T-helper 2 cell (primary cell): ENCODE data around the gene MTFP1.
"Not testable (repeated sequence)": the region's sequence is repeated elsewhere in the genome, so short reads cannot be mapped to it uniquely, and the experiment has no call there.

ENCODE experiments used
- DNase-seq, 5 experiments: peaks; one replicate each; pipeline versions ENCODE4 v3.0.0 to v3.0.0-alpha.2; 2012 to 2022

The MTFP1 gene

DNA sequence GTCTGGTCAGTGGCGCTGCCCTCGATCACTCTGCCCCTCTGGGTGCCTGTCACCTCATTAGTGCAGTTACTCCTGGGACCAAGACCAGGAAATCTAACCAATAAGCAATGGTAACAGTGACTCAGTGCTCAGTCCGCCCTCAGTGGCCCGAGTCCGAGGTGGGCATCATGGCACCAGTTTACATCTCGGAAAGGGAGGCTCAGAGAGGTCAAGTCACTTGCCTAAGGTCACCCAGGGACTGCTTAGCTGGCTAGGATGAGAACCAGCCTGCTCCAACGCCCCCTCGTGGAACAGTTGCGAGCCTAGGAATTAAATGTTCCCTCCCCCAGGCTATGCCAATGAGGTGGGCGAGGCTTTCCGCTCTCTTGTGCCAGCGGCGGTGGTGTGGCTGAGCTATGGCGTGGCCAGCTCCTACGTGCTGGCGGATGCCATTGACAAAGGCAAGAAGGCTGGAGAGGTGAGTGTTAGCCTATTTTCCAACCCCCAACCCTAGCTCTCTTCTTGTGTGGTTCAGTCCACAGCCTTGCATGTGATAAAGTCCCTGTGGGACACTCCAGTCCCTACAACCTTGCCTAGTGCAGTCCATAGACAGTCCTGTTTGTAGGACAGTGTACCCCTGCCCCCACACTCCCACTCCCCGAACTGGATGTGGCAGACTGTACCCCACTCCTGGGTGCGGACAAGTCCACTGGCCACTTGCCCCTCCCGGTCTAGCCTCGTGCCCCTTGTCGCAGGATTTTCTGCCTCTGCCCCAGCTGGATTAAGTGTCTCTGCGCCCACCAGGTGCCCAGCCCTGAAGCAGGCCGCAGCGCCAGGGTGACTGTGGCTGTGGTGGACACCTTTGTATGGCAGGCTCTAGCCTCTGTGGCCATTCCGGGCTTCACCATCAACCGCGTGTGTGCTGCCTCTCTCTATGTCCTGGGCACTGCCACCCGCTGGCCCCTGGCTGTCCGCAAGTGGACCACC is 1.1 kb downstream of the MTFP1 start:
- peak; percentile 50 to 91 (median 82) for DNase-seq

DNA sequence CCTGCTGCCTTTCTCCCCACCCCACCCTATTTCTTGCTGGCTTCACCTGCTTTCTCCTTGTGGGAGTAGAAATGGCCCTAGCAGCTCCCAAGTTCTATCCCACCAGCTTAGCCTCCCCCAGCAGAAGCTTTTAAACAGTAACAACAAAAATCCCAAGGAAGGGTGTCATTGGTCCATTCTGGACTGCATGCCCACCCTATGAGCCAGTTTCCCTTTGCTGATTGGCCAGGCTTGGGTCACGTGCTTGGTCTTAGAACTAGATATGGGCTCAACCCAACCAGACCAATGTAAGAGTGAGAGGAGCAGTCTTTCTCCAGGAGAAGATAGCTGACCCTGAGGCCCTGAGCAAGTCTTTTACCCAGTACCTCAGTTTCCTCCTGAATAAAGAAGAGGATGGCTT is 2.3 kb downstream of the MTFP1 start:
- DNase-seq = no peak

DNA sequence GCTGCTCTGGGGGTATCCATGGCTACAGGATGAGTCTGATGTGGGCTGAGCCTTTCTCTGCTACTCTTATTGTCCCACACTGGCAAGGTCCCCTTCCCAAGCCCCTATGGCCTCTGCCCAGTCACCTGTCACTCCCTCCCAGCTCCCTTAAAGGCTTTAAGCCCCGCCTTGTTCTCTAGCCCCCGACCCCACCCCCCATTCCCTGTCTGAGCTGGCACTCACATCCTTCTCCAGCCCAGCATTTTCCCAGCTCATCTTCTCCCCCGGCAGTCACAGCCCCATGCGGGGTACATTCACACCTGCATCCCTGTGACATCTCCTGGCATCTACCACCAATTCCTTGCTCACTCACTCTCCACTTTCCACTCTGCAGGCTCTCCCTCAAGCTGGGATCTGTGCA is 4.3 kb downstream of the MTFP1 start:
- DNase-seq = no peak

DNA sequence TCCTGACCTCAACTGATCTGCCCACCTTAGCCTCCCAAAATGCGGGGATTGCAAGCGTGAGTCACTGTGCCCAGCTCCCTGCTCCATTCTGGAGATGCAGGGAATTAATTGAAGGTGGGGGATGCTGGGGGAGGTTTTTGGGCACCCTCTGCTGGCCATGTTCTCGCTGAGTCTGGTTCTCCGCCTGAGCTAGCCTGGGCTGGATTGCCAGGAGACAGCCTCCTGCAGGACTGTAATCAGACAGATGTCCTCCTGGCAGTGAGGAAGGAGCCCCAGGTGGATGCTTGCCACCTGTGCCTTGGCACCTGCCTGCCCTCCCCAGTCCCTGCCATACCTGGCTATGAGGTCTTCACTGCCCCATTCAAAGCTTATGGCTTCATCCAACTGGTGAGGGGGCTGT is 5.4 kb downstream of the MTFP1 start:
- no peak for DNase-seq

DNA sequence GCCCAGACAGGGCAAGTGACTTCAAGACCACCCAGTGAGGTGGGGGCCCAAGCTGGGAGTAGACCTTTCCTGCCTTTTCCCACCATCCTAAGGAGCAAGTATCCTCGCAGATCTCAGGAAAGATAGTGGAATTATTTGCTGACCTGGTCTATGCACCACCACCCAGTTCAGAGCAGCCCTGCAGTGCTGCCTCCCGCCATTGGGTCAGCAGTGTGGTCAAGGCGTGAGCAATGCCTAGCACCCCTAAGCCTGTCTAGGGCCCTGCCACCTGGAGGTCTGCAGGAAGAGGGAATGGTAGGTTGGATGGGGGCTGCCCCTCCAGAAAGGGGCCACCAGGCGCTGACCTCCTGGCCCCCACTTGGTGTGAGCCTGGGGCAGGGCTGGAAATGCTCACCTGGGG is 6.5 kb downstream of the MTFP1 start:
- DNase-seq = no peak

DNA sequence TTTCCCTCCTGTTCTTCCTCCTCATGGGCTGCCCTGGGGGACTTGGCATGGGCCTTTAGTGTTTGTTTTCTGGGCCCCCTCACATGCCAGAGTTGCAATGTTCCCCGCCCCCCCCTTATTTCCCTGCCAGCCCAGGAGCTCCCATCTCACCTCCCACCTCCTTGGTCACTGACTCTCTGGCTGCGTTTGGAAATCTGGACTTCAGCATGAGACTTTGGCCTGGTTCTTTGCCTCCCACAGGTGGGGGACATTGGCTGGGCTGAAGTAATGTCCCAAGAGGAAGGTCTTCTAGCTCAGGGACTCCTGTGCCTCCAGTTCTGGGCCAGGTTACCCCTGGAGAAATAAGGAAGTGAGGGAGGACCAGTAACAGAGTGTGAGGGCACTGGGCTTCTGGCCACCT is 7.0 kb downstream of the MTFP1 start:
- DNase-seq = no peak

DNA sequence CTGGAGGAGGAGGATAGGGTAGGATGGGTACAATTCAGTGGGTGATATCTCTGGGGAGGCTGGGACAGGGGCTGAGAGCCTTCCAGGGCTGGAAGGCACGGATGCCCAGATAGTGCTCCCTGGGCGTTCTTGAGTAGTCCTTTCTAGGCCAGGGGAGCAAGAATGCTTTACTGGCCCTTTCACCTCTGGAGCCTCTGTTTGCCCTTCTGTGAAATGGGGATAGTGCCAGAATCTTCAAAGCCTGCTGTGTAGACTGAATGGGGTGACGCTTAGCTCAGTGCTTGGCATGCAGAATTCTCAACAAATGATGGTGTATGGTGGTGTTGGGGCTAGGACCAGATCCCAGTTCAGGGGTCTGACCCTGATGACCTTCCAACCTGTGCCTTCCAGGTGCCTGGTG is 7.7 kb downstream of the MTFP1 start:
- DNase-seq = no peak

DNA sequence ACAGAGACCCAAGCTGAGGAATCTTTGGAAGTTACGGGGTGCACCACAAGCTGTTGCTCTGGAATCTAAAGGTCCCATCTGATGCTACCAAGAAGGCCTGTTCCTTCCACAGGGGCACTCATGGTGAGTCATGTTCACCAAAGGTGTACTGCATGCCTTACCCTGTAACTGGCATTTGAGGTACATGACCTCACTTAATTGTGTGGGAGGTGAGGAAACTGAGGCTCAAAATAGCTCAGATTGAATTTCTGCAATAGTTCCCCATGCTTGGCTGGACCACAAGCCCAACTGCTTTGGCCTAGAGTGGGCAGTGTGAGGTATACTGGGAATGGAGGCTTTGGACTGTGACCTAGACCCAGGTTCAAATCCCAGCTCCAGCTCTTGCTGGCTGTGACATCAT is 8.2 kb downstream of the MTFP1 start:
- no peak for DNase-seq

DNA sequence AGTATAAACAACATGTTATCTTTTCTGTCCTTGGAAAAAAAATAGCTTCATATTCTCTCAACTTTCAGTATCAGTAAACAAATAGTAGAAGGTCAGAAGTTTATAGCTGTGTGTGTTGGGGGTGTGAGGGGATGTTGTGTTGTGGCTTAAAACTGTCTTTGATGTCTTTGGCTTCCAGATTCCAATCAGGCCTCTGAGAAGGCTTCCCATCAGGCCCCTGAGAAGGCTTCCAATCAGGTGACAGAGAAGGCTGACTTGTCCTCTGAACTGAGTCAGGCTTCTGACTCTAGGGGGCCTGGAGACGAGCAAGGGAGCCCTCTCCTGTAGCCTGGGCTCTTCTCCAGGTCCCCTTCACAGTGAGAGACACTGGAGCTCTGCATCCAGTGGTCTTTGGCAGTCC is 9.3 kb downstream of the MTFP1 start:
- peak in 2 of 5 experiments; percentile 21 to 28 for DNase-seq

DNA sequence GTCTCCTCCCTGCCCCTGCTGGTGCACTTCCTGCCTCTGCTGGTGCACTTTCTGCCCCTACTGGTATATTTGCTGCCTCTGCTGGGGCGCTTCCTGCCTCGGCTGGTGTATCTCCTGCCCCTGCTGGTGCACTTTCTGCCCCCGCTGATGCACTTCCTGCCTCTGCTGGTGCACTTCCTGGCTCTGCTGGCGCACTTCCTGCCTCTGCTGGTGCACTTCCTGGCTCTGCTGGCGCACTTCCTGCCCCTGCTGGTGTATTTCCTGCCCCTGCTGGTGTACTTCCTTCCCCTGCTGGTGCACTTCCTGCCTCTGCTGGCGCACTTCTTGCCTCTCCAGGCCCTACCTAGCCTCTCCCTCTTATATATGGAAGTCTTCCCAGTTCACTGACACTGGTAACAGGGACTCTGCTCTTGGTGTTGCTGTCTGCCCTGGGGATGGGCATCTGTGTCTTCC is 10.1 kb downstream of the MTFP1 start:
- DNase-seq = peak; percentile 41 to 96 (median 86)

DNA sequence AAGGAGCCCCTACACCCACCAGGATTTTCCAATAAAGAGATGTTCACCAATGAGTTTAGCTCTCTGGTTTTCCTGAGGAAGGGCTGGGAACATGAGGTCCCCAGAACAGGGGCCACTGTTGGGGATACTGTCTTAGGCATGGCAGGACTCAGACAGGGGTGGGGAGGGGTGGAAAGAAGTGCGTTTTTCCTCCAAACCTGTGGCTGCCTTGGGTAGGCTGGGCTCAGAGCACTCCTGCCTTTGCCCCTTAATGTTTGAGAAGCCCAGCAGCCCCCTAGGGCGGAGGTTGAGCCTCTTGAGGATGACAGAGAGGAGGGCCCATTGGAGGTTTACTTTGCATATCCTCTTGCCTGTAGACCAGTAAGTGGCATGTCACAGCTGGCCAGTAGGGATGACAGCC is 10.6 kb downstream of the MTFP1 start:
- no peak for DNase-seq

DNA sequence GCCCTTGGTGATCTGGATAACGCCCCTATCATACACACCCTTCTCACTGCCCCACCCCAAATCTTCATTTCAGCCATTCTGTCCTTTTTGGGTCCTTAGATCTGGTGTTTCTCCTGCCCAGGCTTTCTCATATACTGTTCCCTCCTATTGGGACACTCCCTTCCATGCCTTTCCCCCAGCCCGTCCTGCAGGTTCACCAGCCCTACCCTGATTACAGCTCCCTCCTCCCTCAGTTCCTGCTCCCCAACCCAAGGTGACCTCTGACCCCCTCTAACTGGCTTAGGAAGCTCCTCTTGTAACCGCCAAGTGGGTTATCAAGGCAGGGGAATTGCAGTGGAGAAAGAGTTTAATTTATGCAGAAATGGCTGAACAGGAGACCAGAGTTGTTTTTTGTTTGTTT is 13.0 kb downstream of the MTFP1 start:
- DNase-seq = no peak

DNA sequence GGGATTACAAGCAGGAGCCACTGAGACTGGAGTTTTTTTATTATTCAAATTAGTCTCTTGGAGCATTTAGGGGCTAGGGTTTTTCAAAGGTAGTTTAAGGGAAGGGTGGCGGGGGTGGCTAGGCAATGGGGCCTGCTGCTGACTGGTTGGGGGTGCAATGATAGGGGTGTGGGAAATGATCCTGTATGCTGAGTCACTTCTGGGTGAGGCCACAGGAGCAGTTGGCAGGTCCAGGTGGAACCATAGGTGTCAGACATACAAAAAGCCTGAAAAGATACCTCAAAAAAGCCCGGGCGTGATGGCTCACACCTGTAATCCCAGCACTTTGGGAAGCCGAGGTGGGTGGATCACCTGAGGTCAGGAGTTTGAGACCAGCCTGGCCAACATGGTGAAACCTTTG is 13.7 kb downstream of the MTFP1 start:
- no peak for DNase-seq

DNA sequence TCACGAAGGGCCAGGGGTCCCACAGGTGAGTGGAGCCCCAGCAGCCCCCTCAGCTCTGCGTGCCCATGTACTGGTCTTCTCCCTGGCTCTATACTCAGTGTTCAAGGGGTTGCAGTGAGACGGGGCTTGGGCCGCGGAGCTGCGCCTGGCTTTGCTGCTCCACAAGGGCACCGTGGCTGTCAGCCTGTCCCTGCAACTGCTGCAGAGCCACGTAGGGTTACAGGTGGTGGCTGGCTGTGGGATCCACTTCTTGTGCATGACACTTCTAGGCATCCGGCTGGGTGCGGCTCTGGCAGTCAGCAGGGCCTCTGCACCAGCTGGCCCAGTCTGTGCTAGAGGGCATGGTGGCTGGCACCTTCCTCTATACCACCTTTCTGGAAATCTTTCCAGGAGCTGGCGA is 14.3 kb downstream of the MTFP1 start:
- no peak for DNase-seq

DNA sequence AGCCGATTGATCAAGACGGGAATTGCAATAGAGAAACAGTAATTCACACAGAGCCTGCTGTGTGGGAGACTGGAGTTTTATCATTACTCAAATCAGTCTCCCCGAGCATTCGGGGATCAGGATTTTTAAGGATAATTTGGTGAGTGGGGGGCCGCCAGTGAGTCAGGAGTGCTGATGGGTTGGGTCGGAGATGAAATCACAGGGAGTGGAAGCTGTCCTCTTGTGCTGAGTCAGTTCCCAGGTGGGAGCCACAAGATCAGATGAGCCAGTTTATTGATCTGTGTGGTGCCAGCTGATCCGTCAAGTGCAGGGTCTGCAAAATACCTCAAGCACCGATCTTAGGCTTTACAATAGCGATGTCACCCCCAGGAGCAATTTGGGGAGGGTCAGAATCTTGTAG is 15.5 kb downstream of the MTFP1 start:
- DNase-seq = no peak

DNA sequence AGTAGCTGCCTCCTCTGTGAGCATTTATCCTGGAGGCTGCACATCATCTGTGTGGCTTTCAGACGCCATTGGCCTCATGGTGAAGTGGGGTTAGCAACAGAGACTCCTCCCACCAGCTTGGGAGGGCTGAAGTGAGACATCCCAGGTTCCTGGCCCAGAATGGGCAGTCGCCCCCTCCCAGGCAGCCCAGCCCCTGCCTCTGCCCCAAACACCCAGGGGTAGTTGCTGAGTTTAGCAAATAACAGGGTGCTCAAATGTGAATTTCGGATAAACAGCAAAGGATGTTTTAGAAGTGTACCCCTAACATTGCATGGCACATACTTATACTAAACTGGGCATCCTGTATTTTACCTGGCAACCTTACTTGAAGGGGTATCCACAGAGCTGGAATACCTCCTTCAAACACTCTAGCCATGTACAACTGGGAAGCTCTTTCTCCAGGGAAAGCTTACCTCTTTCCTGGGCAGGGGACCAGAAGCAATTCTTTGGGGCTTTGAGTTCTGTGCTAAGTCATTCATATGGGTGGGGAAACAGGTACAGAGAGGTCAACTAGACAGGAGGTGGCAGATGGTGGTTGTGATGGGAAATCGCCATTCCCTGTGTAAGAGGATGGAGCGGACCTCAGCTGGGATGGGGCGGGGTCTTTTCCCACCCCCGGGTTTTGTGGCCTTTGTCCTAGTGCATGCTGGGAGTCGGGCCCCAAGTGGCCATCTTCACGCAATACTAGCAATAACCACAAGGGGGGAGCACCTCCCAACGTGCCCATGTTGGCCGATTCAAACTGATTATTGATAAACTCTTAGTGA is 19.3 kb downstream of the MTFP1 start:
- DNase-seq = peak in 4 of 5 experiments; percentile 17 to 66 (median 30)

DNA sequence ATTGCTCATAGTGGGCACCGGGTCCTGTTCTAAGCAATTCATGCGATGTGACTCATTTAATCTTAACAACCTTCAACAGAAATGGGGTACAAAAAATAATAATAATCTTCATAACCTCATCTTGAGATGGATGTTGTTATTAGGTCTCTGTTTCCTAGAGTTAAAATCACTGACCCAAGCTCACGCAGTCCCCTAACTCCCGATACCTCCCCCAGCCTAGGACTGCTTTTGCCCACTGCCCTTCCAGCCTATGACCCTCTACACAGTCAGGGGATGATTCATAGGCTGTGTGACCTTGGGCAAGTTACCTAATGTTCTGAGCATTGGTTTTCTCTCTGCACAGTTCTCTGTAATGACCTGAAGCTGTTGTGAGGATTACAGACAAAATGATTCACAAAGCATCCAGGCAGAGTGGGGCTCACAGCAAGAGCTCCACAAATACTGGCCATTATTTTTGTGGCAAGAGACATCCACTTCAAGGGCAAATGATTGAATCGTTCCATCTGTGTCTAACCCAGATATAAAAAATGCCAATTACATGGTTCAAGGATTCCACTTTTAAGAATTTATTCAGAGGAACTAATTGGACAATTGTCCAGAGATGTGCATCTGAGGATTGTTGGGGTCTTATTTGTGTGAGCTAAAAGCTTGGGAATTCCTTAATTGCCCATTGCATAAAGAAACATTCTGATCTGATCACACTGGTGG is 20.0 kb downstream of the MTFP1 start:
- no peak for DNase-seq

DNA sequence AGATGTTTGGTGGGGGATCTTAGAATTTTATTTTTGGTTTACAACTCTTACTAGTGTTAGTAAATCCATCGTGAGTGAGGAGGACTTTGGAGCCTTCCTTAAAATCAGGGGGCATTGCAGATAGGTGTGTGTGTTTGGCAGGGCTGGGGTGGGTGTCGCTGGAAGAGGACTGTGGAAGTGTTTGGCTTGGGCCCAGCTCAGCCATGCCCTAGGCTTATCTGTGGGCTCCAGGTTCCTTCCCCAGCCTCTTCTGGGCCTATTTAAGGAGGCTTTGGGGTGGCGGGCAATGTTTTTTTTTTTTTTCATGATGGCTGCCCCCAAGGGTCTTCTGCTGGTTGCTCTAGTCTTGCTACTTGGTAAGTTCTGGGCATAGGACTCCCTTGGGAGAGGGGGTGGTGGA is 22.1 kb downstream of the MTFP1 start:
- DNase-seq = no peak

DNA sequence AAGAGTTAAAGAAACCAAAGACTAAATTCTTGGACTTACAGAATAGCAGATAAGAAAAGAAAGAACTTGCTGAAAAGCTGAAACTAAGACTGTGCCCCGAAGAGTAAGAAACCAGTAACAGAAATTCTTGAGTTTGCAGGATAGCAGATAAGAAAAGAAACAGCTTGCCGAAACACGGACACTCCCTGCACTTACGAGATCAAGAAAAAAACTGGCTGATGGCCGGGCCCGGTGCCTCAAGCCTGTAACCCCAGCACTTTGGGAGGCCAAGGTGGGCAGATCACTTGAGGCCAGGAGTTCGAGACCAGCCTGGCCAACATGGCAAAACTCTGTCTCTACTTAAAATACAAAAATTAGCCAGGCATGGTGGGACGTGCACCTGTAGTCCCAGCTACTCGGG is 25.9 kb downstream of the MTFP1 start:
- DNase-seq = not testable (repeated sequence)

DNA sequence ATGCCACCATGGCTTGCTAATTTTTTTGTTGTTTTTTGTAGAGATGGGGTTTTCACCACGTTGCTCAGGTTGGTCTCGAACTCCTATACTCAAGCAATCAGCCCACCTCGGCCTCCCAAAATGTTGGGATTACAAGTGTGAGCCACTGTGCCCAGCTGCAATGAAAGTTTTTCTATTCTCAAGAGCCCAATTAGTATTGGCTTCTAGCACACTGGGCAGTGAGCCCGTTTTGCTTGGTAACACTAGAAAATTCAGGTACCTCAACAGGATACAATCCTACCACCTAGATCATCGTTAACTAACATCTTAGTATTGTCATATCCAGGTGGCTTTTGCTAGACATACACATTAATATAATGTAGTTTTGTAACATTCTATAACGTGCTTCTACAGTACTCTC is 27.3 kb downstream of the MTFP1 start:
- DNase-seq = no peak

DNA sequence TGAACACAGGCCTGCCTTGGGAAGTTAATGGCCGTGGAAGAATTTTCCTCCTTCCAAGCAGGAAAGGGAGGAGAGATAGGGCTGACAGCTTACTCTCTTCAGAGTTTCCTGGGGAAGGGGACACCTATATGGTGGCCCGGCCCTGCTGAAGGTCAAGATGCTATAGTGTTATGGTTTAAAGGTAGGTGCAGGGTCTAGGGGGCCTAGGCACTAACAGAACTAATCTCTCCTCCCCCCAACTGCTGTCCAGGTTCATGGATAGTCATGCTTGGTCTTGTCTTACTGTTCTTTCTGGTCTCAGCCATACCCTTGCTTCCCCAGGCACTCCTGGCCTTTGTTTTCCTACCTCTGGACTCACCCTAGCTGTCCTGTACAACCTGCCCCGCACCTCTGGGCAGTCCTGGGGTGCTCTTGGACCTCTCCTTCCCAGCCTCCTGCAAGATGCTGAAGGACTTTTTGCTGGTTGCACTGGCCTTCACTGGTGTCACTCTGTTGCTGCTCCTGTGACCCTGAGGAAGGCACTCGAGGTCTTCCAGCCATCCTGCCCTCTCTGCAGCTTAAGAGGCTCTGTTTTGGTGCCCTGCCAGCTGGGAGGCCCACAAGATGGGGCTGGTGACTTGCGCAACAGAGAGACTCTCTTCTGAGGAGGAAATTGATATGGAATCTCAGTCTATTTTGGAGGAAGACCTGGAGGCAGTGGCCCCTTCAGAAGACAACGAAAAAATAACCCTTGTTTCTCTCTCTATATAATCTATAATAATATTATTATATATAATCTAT is 28.4 kb downstream of the MTFP1 start:
- DNase-seq = peak in 1 of 5 experiments; percentile 51
